T follicular helper cell (primary cell): ENCODE results near the gene SP4.

Experiments
- DNase-seq: peaks from one replicate; pipeline ENCODE4 v3.0.0-alpha.2; 2020; ENCODE audit warnings: low read depth
- total RNA-seq, 2 experiments: gene quantifications; one replicate each; lab custom pipeline; 2026; lab: John Stamatoyannopoulos, UW

Gene SP4
- total RNA-seq, result 53.9 to 102 reads per million in 2 experiments

DNA sequence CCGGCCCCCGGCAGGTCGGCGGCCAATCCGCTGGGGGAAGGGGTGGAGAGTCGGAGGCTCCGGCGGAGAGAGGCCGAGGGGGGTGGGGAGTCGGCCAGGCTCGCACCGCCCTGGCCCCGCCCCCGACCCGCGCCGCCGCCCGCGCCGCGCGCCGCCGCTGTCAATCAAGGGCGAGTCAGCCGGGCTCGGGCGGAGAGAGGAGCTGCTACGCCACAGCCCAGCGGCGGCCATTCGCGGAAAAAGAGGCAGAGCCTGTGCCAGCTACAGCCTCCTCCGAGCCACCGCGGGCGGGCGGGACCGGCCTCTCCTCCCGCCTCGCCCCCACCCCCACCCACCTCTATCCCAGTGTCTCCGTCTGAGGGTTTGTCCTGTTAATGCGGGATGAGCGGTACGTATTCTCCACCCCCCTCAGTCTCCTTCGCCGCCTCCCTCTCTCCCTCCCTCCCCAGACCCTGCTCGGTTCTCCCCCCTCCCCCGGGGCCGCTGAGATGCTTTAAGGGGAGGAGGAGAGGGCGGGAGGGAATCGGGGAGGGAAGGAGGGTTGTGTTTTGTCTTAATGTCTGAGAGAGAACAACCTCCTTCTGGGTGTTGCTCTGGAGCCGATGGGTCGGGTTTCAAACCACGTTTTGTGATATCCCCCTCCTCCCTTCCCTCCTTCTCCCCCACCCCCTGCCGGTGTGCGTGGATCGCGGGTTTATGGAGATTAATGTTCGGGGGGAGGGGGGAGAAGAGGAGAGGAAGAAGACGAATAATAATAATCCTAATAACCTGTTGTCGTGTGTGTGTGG is at the start of gene SP4:
Gene SP4, plus strand, starts transcription at position 213 of the 788 bp plus-strand sequence. Its CDS starts 169 bp downstream, at position 382.
- DNase-seq, result peak; percentile 95

GRCh38 chr7:21383227-21384220 is 44.4 kb upstream of the SP4 start:
- no peak for DNase-seq

DNA sequence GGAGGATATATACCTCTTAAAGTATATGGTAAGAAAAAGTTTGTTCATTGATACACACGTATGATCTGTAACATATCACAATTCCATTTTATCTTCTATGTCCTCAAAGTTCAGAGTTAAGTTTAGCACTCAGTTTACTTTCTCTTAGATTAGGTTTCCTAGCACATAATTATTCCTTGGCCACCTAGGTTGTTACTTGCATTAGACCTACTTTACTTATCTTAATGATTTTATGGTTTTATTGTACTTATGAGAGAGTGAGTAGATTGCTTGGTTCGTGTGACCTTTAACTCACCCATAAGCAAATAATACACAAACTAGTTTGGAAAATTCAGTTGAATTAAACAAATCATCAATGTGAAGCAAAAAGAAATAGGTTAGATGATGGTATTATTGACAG is 33.9 kb upstream of the SP4 start:
- DNase-seq, result no peak

GRCh38 chr7:21401944-21402343 is 25.9 kb upstream of the SP4 start:
- no peak for DNase-seq

DNA sequence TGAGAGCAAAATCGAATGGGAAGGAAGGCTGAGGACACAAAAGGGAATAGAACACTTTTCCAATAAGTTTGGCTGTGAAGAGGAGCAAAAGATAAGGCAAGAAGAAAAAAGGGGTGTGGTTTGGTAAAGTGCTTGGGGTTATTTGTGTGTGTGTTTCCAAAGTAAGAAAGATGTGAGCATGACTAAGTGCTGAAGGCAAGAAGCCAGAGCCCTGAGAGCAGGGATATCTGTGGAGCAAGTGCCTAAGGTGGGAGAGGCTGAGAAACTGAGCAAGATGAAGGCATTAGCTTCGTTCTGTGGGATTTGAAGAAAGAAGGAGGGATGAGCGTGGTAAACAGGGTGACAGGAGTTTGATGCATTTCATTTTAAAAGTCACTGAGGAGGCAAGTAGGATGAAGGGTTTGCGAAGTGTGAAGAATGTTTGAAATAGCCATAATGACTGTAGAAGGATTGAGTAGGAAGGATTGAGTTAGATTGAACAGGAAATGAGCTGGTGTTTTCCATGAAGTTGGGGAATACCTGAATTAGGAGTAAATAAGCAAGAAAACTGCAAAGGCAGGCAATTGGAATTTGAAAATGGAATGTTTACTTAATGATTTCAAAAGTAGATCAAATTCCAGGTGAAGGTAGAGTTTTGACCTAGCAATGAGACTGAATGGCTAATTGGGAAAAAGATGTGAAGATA is 19.9 kb upstream of the SP4 start:
- DNase-seq, result no peak

DNA sequence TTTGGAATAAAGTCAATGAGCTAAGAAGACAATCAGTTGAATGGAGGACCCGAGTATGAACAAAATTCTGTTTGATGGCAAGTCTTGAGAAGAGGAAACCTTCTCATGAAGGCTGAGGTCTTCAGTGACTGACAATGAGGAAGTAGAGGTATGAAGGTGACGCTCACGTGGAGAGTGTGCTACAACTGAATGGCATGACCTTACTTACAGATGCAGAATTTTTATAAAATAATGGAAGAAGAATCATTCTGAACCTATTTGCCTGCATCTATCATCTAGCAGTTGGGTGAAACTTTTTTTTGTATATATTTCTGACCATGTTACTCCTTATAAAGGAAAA is 19.4 kb upstream of the SP4 start:
- DNase-seq, result no peak

DNA sequence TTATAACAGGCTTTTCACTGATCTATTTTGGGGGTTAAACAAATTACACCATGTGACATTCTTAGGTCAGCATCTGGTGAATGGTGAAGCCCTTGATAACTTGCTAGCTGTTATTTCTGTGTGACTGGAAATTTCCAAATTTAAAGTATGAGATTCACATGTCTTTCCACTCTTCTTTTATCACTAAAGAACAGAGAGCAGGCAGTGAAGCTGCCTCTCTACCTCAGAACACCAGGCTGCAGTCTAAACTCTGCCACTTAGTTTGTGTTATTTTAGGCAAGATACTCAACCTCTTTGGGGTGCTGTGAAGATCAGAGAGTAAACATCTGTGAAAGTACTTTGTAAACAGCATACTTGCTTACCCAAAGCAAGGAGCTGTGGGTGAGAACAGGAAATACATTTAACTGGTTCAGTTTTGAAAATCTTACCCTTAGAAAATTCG is 15.5 kb upstream of the SP4 start:
- no peak for DNase-seq

DNA sequence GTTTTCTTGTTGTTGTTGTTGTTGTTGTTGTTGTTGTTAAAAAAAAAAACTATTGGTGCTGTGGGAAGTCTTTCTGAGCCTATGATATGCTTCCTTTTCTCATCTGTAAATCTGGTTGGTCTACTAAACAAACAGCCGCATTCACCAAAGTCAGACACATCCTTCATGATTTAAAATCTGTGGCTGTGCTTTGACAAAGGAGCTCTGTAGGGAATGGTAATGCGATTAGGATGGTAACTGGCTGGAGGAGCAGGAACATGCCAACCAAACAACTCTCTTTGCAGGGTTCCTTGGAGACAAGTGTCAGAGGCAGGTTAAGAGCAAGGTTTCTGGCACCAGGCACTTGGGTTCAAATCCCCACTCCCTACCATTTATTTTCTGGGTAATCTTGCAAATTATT is 14.9 kb upstream of the SP4 start:
- no peak for DNase-seq

- no peak for DNase-seq
These were observed 14.4 kb upstream of the SP4 start for GRCh38 chr7:21413502-21413901.

DNA sequence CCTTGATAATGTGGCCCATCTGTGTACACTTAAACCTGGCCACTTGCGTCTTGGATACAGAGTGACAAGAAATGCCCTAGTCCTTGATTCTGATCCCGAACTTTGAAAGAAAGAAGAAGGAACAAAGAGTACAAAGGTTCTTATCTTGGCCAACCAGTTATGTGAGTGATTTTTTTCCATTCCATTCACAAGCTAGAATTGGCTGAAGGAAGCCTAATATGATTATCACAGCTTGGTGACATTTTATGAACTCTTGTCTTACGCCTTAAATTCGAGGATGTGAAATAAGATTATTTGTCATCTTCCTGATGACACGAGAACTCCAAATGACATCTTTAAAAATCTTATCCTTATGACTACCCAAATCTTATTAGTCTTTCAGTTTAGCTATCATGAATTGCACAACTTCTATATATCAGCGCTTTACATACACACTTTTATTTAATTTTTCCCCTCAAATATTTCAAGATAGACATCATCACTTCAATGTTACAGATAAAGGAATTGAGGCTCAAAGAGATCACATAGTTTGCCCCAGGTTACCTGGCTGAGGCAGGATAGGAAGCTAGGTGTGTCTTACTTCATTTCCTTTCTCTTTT is 13.0 kb upstream of the SP4 start:
- DNase-seq, result no peak

GRCh38 chr7:21417647-21418046 is 10.2 kb upstream of the SP4 start:
- no peak for DNase-seq

GRCh38 chr7:21422751-21423150 is 5.1 kb upstream of the SP4 start:
- no peak for DNase-seq

GRCh38 chr7:21425290-21425689 is 2.6 kb upstream of the SP4 start:
- DNase-seq, result no peak

DNA sequence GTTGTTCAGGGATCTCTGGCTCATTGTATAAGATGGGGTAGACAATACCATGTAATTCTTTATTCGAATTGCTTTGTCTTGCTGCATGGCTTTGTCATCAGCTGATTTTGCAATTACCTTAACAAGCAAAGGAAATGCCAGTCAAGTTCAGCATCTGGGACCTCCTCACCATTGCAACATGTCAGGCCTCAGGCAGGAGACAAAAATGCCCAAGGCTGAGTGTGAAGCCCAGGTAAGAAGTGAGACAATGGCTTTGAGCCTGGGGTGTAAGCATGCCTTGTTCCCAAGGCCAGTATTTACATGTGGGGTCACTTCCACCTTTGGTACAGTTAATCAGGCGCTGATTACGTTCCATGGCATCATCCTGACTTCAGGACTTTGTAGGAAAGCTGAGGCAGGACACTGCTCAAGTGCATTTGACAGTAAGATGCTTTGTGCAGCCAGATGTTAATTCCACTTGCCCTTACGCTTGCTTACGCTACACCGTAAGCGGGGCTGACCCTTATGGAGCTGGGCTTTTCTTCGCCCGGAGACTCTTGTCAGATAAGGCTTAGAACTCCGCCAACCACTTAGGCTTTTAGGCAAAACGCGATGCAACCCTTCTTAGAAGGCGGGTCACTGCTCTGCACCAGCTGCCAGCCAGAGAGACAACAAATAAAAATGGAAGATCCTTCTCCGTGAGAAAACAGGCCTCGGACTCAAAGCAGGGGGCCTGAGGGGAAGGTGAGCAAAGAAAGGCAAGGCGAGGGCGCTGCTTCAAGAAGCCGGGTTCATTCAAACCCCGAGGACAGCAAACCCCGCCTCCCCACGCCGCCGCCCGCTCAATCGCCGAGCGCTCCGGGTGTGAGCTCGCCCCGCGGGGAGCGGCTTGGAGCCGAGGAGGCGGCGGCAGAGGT is 1.3 kb upstream of the SP4 start:
- no peak for DNase-seq

GRCh38 chr7:21427182-21427870 is 557 bp upstream of the SP4 start:
- peak; percentile 99 for DNase-seq

GRCh38 chr7:21428659-21428941 is 717 bp downstream of the SP4 start:
- DNase-seq, result no peak

DNA sequence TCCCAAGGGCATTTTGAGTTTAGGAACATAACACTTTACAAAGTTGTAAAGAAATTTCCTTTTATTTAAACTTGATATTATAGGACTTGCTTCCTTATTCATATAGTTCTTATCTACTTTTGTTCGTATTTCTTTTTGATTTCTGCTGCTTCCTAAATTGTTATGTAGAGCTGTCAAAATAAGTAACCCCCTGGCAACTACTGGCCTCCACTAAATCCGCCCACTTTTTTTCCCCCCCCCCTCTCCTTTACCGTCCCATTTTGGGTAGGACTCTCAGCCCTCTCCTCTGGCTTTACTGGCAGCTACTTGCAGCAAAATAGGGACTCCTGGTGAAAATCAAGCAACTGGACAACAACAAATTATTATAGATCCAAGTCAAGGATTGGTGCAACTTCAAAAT is 1.1 kb downstream of the SP4 start:
- DNase-seq, result no peak

GRCh38 chr7:21429786-21430574 is 2.1 kb downstream of the SP4 start:
- no peak for DNase-seq

DNA sequence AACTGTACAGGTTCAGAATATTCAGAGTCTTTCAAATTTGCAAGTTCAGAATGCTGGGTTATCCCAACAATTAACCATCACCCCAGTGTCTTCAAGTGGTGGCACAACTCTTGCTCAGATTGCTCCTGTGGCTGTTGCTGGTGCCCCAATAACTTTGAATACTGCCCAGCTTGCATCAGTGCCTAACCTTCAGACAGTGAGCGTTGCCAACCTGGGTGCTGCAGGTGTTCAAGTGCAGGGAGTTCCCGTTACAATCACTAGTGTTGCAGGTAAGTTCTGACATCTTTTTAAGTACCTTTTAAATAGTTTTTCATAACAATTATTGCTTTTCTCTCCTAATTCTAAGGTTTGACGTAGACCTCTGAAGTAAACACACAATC is 2.7 kb downstream of the SP4 start:
- no peak for DNase-seq
